Fibroblast of lung (primary cell): ENCODE data around the gene FBXO38. TPM values are rescaled to one million over a fixed set of nuclear protein-coding genes. Genes with fewer than 3 reads are reported as not detected.

ENCODE experiments used
- DNase-seq, 2 donors: peaks; one replicate each; pipeline versions ENCODE4 v3.0.0 to v3.0.0-alpha.2; 2010; ENCODE audit warnings: low read depth in 2 of 2
- H2AFZ ChIP-seq: 2 replicates; pipeline ENCODE4 v1.5.1; 2012; ENCODE audit warnings: low read length, control low read depth, inconsistent platforms
- H3K27ac ChIP-seq: 2 replicates; pipeline ENCODE4 v1.5.1; 2011; ENCODE audit warnings: low read length, control low read depth; ENCODE audit not compliant: insufficient read depth
- H3K27me3 ChIP-seq: 2 replicates; pipeline ENCODE4 v1.5.1; 2011; ENCODE audit warnings: mild to moderate bottlenecking, low read length; ENCODE audit not compliant: control insufficient read depth, insufficient read depth
- H3K36me3 ChIP-seq: 2 replicates; pipeline ENCODE4 v1.5.1; 2011; ENCODE audit warnings: low read length; ENCODE audit not compliant: control insufficient read depth, insufficient read depth
- H3K4me1 ChIP-seq: 2 replicates; pipeline ENCODE4 v1.5.1; 2011; ENCODE audit warnings: low read length; ENCODE audit not compliant: control insufficient read depth, insufficient read depth; ENCODE audit errors: extremely low read depth
- H3K4me2 ChIP-seq: 2 replicates; pipeline ENCODE4 v1.5.1; 2011; ENCODE audit warnings: low read length, control low read depth; ENCODE audit not compliant: insufficient read depth; ENCODE audit errors: extremely low read depth
- H3K4me3 ChIP-seq, 4 experiments: fragments of 200-600 bp in 1 of 4; sonication (generic) in 1 of 4; replicated peaks in 1 of 4; 2 replicates each; pipeline ENCODE4 v1.5.1; 2011 to 2016; ENCODE audit warnings: low read length in 4 of 4, low read depth in 3 of 4, mild to moderate bottlenecking in 3 of 4, control low read depth in 2 of 4, inconsistent platforms in 1 of 4, mixed read lengths in 1 of 4; ENCODE audit not compliant: insufficient read depth in 1 of 4; ENCODE audit errors: control extremely low read depth in 1 of 4
- H3K79me2 ChIP-seq: 2 replicates; pipeline ENCODE4 v1.5.1; 2012; ENCODE audit warnings: mild to moderate bottlenecking, low read length, inconsistent platforms; ENCODE audit not compliant: control insufficient read depth, insufficient read depth
- H3K9ac ChIP-seq: 2 replicates; pipeline ENCODE4 v1.5.1; 2011; ENCODE audit warnings: mild to moderate bottlenecking, low read length, control low read depth; ENCODE audit not compliant: insufficient read depth
- H3K9me3 ChIP-seq: 2 replicates; pipeline ENCODE4 v1.5.1; 2012; ENCODE audit warnings: low read depth, low read length; ENCODE audit not compliant: control insufficient read depth, insufficient read depth
- H4K20me1 ChIP-seq: 2 replicates; pipeline ENCODE4 v1.5.1; 2011; ENCODE audit warnings: low read length; ENCODE audit not compliant: control insufficient read depth, insufficient read depth; ENCODE audit errors: extremely low read depth
- CTCF ChIP-seq, 2 donors: IDR thresholded peaks in 1 of 2; conservative IDR thresholded peaks in 1 of 2; 1 replicate in 1 of 2; 2 replicates in 1 of 2; pipeline ENCODE4 v1.5.1; 2011 to 2012; ENCODE audit warnings: low read length in 2 of 2, control low read depth in 1 of 2, inconsistent platforms in 1 of 2, low read depth in 1 of 2, mild to moderate bottlenecking in 1 of 2
- EZH2 ChIP-seq: IDR thresholded peaks from 2 replicates; pipeline ENCODE4 v1.5.1; 2012; ENCODE audit warnings: low read length, control low read depth, mild to moderate bottlenecking; ENCODE audit errors: missing control alignments
- polyA plus RNA-seq, 2 donors: library from polyadenylated mRNA; depleted of rRNA in 1 of 2; stranded (reverse) in 1 of 2; unstranded in 1 of 2; fragments of >200 nt; gene quantifications; 2 replicates each; pipeline ENCODE4 v1.2.1, GENCODE V29; 2011 to 2012; ENCODE audit warnings: missing spikeins in 1 of 2
- total RNA-seq: library from RNA; depleted of rRNA; stranded (reverse); fragments of >200 nt; gene quantifications from 2 replicates; pipeline ENCODE4 v1.2.1, GENCODE V29; 2014

The FBXO38 gene
- total and polyA plus RNA-seq, 2 donors (not counting 1 experiment from before 2014, with no cell fraction given) = 25.0 to 62.4 TPM

DNA sequence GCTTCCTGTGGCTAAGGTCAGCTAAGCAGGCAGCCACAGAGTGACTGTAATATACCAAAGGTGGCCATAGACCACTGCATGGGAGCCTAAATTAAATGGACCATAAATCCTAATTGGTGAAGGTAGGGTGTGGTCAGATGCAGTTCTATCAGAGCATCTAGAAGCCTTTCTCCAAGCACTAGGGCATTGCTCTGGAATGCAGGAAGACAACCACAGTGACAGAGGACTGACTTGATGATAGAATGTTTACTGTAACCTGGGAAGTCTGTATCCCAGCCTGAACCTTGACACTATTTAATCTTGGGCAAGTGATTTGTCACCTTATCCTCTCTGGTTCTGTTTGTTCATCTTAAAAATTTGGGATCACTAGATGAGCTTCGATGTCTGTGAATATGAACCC is 2.3 kb downstream of the FBXO38 start:
- H2AFZ ChIP-seq = no peak overlapping the region
- H3K27ac ChIP-seq = peak overlapping the region; percentile 28
- peak overlapping the region; percentile 37 for H3K4me2 ChIP-seq
- TF ChIP-seq CTCF (conservative IDR thresholded peaks at IDR 0.05 in 1 of 2, IDR thresholded peaks at IDR 0.05 in 1 of 2; ENCODE audit: low read depth in 1 of 2, low read length in 2 of 2) = no peak
- TF ChIP-seq EZH2 = no peak
- H3K27me3 ChIP-seq = no peaks in the 10 kb centered on the region
- H3K9me3 ChIP-seq = no peaks in the 10 kb centered on the region
- peaks cover 13% of the 10 kb centered on the region for H3K4me1 ChIP-seq
- H3K79me2 ChIP-seq = peaks cover 59% of the 10 kb centered on the region
- DNase-seq = no peak
- H3K36me3 ChIP-seq = no peaks in the 10 kb centered on the region
- no peak overlapping the region for H3K4me3 ChIP-seq
- no peak overlapping the region for H3K9ac ChIP-seq
- H4K20me1 ChIP-seq = no peaks in the 10 kb centered on the region

DNA sequence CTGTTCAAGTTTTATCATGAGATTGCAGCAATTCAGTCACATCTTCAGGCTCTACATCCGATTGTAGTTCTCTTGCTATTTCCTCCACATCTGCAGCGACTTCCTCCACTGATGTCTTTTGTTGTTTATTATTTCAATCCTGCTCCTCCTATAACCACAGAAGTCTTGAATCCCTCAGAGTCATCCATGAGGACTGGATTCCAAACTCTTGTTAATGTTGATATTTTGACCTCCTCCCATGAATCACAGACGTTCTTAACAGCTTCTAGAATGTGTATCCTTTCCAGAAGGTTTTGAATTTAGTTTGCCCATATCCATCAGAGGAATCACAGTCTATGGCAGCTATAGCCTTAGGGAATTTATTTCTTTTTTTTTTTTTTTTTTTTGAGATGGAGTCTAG is 3.6 kb downstream of the FBXO38 start:
- no peak overlapping the region for H2AFZ ChIP-seq
- H3K4me2 ChIP-seq = no peak overlapping the region
- peak overlapping the region; percentile 24 for H3K27ac ChIP-seq
- no peaks in the 10 kb centered on the region for H3K36me3 ChIP-seq
- peak; percentile 76 to 88 for DNase-seq
- H3K9me3 ChIP-seq = no peaks in the 10 kb centered on the region
- H3K27me3 ChIP-seq = no peaks in the 10 kb centered on the region
- TF ChIP-seq CTCF (conservative IDR thresholded peaks at IDR 0.05 in 1 of 2, IDR thresholded peaks at IDR 0.05 in 1 of 2; ENCODE audit: low read depth in 1 of 2, low read length in 2 of 2) = no peak
- TF ChIP-seq EZH2 = no peak
- no peak overlapping the region for H3K4me3 ChIP-seq
- H4K20me1 ChIP-seq = no peaks in the 10 kb centered on the region
- H3K79me2 ChIP-seq = peaks cover 66% of the 10 kb centered on the region
- H3K9ac ChIP-seq = no peak overlapping the region
- H3K4me1 ChIP-seq = peaks cover 13% of the 10 kb centered on the region

- peaks cover 77% of the 10 kb centered on the region for H3K79me2 ChIP-seq
- H4K20me1 ChIP-seq = no peaks in the 10 kb centered on the region
- peaks cover 13% of the 10 kb centered on the region for H3K4me1 ChIP-seq
- H2AFZ ChIP-seq = no peak overlapping the region
- H3K4me3 ChIP-seq = no peak overlapping the region
- H3K27me3 ChIP-seq = no peaks in the 10 kb centered on the region
- DNase-seq = peak; percentile 30 to 52
- H3K9me3 ChIP-seq = no peaks in the 10 kb centered on the region
- no peaks in the 10 kb centered on the region for H3K36me3 ChIP-seq
- TF ChIP-seq EZH2 = no peak
- no peak for TF ChIP-seq CTCF (conservative IDR thresholded peaks at IDR 0.05 in 1 of 2, IDR thresholded peaks at IDR 0.05 in 1 of 2; ENCODE audit: low read depth in 1 of 2, low read length in 2 of 2)
- H3K9ac ChIP-seq = no peak overlapping the region
- H3K4me2 ChIP-seq = no peak overlapping the region
- H3K27ac ChIP-seq = no peak overlapping the region
Measured at GRCh38 chr5:148388696-148389095, 4.9 kb downstream of the FBXO38 start.
